NB4 (cell line): ENCODE measurements around the gene PIBF1.

Experiments used
- MYC ChIP-seq: IDR thresholded peaks from 2 replicates; pipeline ENCODE4 v1.6.1; 2011; ENCODE audit warnings: low read depth, low read length
- POLR2A ChIP-seq: IDR thresholded peaks from 2 replicates; pipeline ENCODE4 v1.6.1; 2011; ENCODE audit warnings: mild to moderate bottlenecking; ENCODE audit not compliant: insufficient read length; ENCODE audit errors: extremely low read depth
- TF ChIP-seq, protein P1 (sequence below): IDR thresholded peaks from one replicate; pipeline ENCODE4 v1.5.1; 2012; ENCODE audit warnings: low read depth, low read length
- TF ChIP-seq, protein P2 (sequence below): IDR thresholded peaks from 2 replicates; pipeline ENCODE4 v1.6.1; 2011; ENCODE audit warnings: low read depth, low read length

DNA sequence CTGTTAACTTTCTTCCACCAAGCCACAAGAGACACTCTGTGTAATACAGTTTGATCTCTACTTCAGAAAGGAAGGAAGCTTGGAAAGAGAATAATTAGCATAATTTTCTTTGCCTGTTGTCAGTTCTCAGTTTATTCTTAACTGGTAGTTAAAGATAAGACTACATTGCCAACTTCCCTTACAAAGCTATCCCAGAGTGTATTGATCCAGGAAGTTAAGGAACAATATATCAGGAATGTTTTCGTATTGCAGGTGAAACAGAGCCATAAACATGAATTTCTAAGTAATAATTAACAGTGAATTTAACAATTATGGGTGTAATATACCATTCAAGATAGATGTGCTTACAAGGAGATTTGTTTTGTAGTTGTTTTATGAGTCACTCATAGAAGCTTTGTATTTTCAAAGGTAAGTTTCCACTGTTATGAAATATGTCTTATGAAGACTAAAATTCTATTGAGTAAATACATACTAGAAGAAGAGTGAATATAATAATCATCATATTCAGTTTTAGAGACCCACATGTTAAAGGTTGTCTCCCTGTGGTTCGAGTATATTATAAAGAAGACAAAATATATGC, 188.5 kb downstream of the PIBF1 start:
- TF ChIP-seq, protein P1, sequence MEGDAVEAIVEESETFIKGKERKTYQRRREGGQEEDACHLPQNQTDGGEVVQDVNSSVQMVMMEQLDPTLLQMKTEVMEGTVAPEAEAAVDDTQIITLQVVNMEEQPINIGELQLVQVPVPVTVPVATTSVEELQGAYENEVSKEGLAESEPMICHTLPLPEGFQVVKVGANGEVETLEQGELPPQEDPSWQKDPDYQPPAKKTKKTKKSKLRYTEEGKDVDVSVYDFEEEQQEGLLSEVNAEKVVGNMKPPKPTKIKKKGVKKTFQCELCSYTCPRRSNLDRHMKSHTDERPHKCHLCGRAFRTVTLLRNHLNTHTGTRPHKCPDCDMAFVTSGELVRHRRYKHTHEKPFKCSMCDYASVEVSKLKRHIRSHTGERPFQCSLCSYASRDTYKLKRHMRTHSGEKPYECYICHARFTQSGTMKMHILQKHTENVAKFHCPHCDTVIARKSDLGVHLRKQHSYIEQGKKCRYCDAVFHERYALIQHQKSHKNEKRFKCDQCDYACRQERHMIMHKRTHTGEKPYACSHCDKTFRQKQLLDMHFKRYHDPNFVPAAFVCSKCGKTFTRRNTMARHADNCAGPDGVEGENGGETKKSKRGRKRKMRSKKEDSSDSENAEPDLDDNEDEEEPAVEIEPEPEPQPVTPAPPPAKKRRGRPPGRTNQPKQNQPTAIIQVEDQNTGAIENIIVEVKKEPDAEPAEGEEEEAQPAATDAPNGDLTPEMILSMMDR = no peak
- TF ChIP-seq POLR2A (no peak), MYC (no peak)
- TF ChIP-seq, protein P2, sequence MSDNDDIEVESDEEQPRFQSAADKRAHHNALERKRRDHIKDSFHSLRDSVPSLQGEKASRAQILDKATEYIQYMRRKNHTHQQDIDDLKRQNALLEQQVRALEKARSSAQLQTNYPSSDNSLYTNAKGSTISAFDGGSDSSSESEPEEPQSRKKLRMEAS = no peak
